Activated CD4-positive, alpha-beta T cell treated with anti-CD3 and anti-CD28 coated beads for 4 hours (primary cell): ENCODE measurements around the gene A4GNT.

ENCODE experiments used
- DNase-seq, 2 donors: peaks; one replicate each; pipeline ENCODE4 v3.0.0-alpha.2; 2020

The A4GNT gene

DNA sequence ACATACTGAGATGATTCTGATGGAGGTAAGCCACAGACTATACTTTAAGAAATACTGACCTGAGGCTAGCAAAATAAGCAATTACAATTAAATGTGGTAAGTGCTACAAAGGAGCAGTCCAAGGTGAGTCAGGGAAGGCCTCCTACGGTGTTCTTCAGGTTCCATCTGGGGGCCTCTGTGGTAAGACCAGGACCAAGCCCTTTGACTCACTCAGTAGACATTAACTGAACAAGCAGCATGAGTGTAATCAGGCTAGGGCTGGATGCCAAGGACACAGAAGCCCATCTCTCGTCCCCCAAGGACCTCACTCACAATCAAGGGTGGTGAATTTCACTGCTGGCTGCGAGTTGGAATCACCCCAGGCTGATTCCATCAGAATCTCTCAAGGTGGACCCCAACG lies 54.1 kb downstream of the A4GNT start:
- DNase-seq: no peak
